Stimulated activated CD4-positive, alpha-beta T cell treated with anti-CD3 and anti-CD28 coated beads, Interleukin-2, amount 100 ng/mL, for 4 hours (primary cell): ENCODE results near the gene SGO2.

Experiments used
- DNase-seq: peaks from one replicate; pipeline ENCODE4 v3.0.0-alpha.2; 2020; ENCODE audit warnings: low read depth

The SGO2 gene

GRCh38 chr2:200525882-200526651 lies at the start of gene SGO2:
Gene SGO2, plus strand, starts transcription at chr2:200526207. Its CDS starts 6,769 bp downstream, at chr2:200532976.
- DNase-seq = peak; percentile 93

- DNase-seq = no peak
Measured at GRCh38 chr2:200476836-200477235, 49.2 kb upstream of the SGO2 start.

- DNase-seq = no peak
Measured at GRCh38 chr2:200477667-200478131, 48.3 kb upstream of the SGO2 start.

- no peak for DNase-seq
Measured at GRCh38 chr2:200479692-200480265, 46.2 kb upstream of the SGO2 start.

- DNase-seq = no peak
Measured at GRCh38 chr2:200482194-200482593, 43.8 kb upstream of the SGO2 start.

GRCh38 chr2:200483729-200484198 lies 42.2 kb upstream of the SGO2 start:
- no peak for DNase-seq

- no peak for DNase-seq
Measured at GRCh38 chr2:200484934-200485333, 41.1 kb upstream of the SGO2 start.

GRCh38 chr2:200486529-200486928 lies 39.5 kb upstream of the SGO2 start:
- DNase-seq = no peak

- no peak for DNase-seq
Measured at GRCh38 chr2:200488169-200488568, 37.8 kb upstream of the SGO2 start.

- DNase-seq = no peak
Measured at GRCh38 chr2:200490001-200490400, 36.0 kb upstream of the SGO2 start.

- no peak for DNase-seq
Measured at GRCh38 chr2:200492656-200493055, 33.4 kb upstream of the SGO2 start.

- no peak for DNase-seq
Measured at GRCh38 chr2:200494048-200494447, 32.0 kb upstream of the SGO2 start.

- no peak for DNase-seq
Measured at GRCh38 chr2:200496696-200497095, 29.3 kb upstream of the SGO2 start.

- no peak for DNase-seq
Measured at GRCh38 chr2:200498402-200499162, 27.4 kb upstream of the SGO2 start.

- DNase-seq = no peak
Measured at GRCh38 chr2:200502196-200502595, 23.8 kb upstream of the SGO2 start.

- DNase-seq = no peak
Measured at GRCh38 chr2:200506679-200507078, 19.3 kb upstream of the SGO2 start.

- no peak for DNase-seq
Measured at GRCh38 chr2:200507179-200507578, 18.8 kb upstream of the SGO2 start.

- DNase-seq = no peak
Measured at GRCh38 chr2:200509235-200509611, 16.8 kb upstream of the SGO2 start.

- peak; percentile 87 for DNase-seq
Measured at GRCh38 chr2:200509612-200510433, 16.2 kb upstream of the SGO2 start, which contains the start of gene KCTD18. Gene KCTD18, minus strand, starts transcription at chr2:200510068. Its CDS starts 3,052 bp downstream, at chr2:200507016.

GRCh38 chr2:200515155-200515554 lies 10.9 kb upstream of the SGO2 start:
- DNase-seq = no peak

- no peak for DNase-seq
Measured at GRCh38 chr2:200523158-200523557, 2.8 kb upstream of the SGO2 start.

GRCh38 chr2:200523604-200524003 lies 2.4 kb upstream of the SGO2 start:
- no peak for DNase-seq
